ENCODE measurements around the gene STUM.
"Not testable (repeated sequence)": the region's sequence is repeated elsewhere in the genome, so short reads cannot be mapped to it uniquely, and the experiment has no call there.

- not testable (repeated sequence) for TF ChIP-seq CTCF (conservative IDR thresholded peaks at IDR 0.05); ZFX (IDR thresholded peaks at IDR 0.05)
Measured at GRCh38 chr1:226617719-226618118, 69.2 kb downstream of the STUM start.
